IMR-90 (cell line): ENCODE data around the gene DNTTIP2.

Source experiments
- BHLHE40 ChIP-seq: fragments of 150-350 bp; IDR thresholded peaks from 2 replicates; pipeline ENCODE4 v1.6.1; 2016; ENCODE audit warnings: mild to moderate bottlenecking, low read depth, low read length
- CEBPB ChIP-seq: IDR thresholded peaks from 2 replicates; pipeline ENCODE4 v1.6.1; 2012; ENCODE audit warnings: low read depth, low read length, improper control_type of control experiment
- MAFK ChIP-seq: IDR thresholded peaks from 2 replicates; pipeline ENCODE4 v1.6.1; 2012; ENCODE audit warnings: low read depth, low read length, improper control_type of control experiment
- MXI1 ChIP-seq: IDR thresholded peaks from 2 replicates; pipeline ENCODE4 v1.6.1; 2012; ENCODE audit warnings: low read depth, mild to moderate bottlenecking, low read length, moderate library complexity, borderline replicate concordance
- NFE2L2 ChIP-seq: fragments of 150-350 bp; IDR thresholded peaks from 2 replicates; pipeline ENCODE4 v1.6.1; 2016; ENCODE audit warnings: low read depth, mild to moderate bottlenecking, low read length
- POLR2A ChIP-seq: IDR thresholded peaks from 2 replicates; pipeline ENCODE4 v1.6.1; 2012; ENCODE audit warnings: mild to moderate bottlenecking, low read depth, low read length
- RCOR1 ChIP-seq: IDR thresholded peaks from 2 replicates; pipeline ENCODE4 v1.6.1; 2012; ENCODE audit warnings: mild to moderate bottlenecking, low read length, improper control_type of control experiment; ENCODE audit not compliant: insufficient replicate concordance
- RFX5 ChIP-seq: IDR thresholded peaks from 2 replicates; pipeline ENCODE4 v1.8.0; 2012; ENCODE audit warnings: low read depth, mild to moderate bottlenecking, low read length, moderate library complexity
- SMC3 ChIP-seq: fragments of 150-350 bp; IDR thresholded peaks from 2 replicates; pipeline ENCODE4 v1.6.1; 2016; ENCODE audit warnings: low read depth, mild to moderate bottlenecking, antibody characterized with exemption, low read length, moderate library complexity
- TF ChIP-seq, protein P1 (sequence below): conservative IDR thresholded peaks from 2 replicates; pipeline ENCODE4 v1.5.1; 2012; ENCODE audit warnings: mild to moderate bottlenecking, low read depth, low read length, improper control_type of control experiment
- TF ChIP-seq, protein P2 (sequence below): fragments of 150-350 bp; IDR thresholded peaks from 2 replicates; pipeline ENCODE4 v1.6.1; 2016; ENCODE audit warnings: low read depth, mild to moderate bottlenecking, low read length, moderate library complexity, borderline replicate concordance

DNA sequence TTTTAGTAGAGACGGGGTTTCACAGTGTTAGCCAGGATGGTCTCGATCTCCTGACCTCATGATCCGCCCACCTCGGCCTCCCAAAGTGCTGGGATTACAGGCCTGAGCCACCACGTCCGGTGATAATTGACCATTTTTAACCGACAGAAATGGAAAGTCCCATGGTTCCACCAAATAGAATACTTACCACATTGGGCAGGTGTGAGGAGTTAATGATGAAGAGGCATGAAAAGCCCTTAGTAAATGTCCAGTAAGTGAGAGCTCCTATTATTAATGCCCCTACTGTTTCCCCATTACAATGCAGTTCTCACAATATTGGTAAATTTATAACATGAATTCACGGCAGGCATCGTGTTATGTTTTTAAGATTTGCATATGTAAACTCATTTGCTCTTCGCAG, 38.3 kb upstream of the DNTTIP2 start:
- TF ChIP-seq RFX5 (no peak), POLR2A (no peak), SMC3 (no peak), CEBPB (no peak), MAFK (no peak), MXI1 (no peak), NFE2L2 (no peak), BHLHE40 (no peak), RCOR1 (no peak)
- TF ChIP-seq, protein P1, sequence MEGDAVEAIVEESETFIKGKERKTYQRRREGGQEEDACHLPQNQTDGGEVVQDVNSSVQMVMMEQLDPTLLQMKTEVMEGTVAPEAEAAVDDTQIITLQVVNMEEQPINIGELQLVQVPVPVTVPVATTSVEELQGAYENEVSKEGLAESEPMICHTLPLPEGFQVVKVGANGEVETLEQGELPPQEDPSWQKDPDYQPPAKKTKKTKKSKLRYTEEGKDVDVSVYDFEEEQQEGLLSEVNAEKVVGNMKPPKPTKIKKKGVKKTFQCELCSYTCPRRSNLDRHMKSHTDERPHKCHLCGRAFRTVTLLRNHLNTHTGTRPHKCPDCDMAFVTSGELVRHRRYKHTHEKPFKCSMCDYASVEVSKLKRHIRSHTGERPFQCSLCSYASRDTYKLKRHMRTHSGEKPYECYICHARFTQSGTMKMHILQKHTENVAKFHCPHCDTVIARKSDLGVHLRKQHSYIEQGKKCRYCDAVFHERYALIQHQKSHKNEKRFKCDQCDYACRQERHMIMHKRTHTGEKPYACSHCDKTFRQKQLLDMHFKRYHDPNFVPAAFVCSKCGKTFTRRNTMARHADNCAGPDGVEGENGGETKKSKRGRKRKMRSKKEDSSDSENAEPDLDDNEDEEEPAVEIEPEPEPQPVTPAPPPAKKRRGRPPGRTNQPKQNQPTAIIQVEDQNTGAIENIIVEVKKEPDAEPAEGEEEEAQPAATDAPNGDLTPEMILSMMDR, result no peak
- TF ChIP-seq, protein P2, sequence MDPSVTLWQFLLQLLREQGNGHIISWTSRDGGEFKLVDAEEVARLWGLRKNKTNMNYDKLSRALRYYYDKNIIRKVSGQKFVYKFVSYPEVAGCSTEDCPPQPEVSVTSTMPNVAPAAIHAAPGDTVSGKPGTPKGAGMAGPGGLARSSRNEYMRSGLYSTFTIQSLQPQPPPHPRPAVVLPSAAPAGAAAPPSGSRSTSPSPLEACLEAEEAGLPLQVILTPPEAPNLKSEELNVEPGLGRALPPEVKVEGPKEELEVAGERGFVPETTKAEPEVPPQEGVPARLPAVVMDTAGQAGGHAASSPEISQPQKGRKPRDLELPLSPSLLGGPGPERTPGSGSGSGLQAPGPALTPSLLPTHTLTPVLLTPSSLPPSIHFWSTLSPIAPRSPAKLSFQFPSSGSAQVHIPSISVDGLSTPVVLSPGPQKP, result no peak
